DND-41 (cell line): ENCODE results near the gene IGSF6.

Source experiments
- ATAC-seq: fragments of 200-7000 bp; cut with Tn5 transposase; 3 replicates; pipeline ENCODE4 v1.9.1; 2021; ENCODE audit warnings: low read depth; ENCODE audit not compliant: insufficient read depth
- DNase-seq: peaks from one replicate; pipeline ENCODE4 v3.0.0-alpha.2; 2020
- H2AFZ ChIP-seq: 2 replicates; pipeline ENCODE4 v1.6.0; 2012; ENCODE audit warnings: low read depth, low read length
- H3K27ac ChIP-seq: 2 replicates; pipeline ENCODE4 v1.5.1; 2012; ENCODE audit warnings: low read length, inconsistent platforms
- H3K27me3 ChIP-seq: fragments of 200-600 bp; sonication (generic); 2 replicates; pipeline ENCODE4 v1.6.0; 2012; ENCODE audit warnings: low read length, mild to moderate bottlenecking, inconsistent platforms; ENCODE audit not compliant: insufficient read depth, poor library complexity
- H3K36me3 ChIP-seq: 2 replicates; pipeline ENCODE4 v1.5.1; 2012; ENCODE audit warnings: low read length, inconsistent platforms; ENCODE audit not compliant: insufficient read depth
- H3K4me1 ChIP-seq: 2 replicates; pipeline ENCODE4 v1.5.1; 2012; ENCODE audit warnings: mild to moderate bottlenecking, low read length; ENCODE audit not compliant: insufficient read depth
- H3K4me2 ChIP-seq: 2 replicates; pipeline ENCODE4 v1.6.0; 2012; ENCODE audit warnings: mild to moderate bottlenecking, moderate library complexity, low read length, inconsistent platforms; ENCODE audit not compliant: insufficient read depth
- H3K4me3 ChIP-seq, 2 experiments: fragments of 200-600 bp in 1 of 2; shearing (Covaris generic) in 1 of 2; 2 replicates each; pipeline ENCODE4 v1.5.1; 2012 to 2016; ENCODE audit warnings: inconsistent platforms in 2 of 2, low read length in 2 of 2, mild to moderate bottlenecking in 2 of 2, low read depth in 1 of 2, moderate library complexity in 1 of 2
- H3K79me2 ChIP-seq: 2 replicates; pipeline ENCODE4 v1.6.0; 2012; ENCODE audit warnings: low read length, inconsistent platforms; ENCODE audit not compliant: insufficient read depth
- H3K9ac ChIP-seq: 2 replicates; pipeline ENCODE4 v1.6.0; 2012; ENCODE audit warnings: low read depth, mild to moderate bottlenecking, inconsistent platforms, low read length, moderate library complexity
- H3K9me3 ChIP-seq: 2 replicates; pipeline ENCODE4 v1.5.1; 2012; ENCODE audit warnings: low read length, moderate library complexity, mild to moderate bottlenecking, inconsistent platforms; ENCODE audit not compliant: insufficient read depth, severe bottlenecking
- H4K20me1 ChIP-seq: 2 replicates; pipeline ENCODE4 v1.6.0; 2012; ENCODE audit warnings: low read length; ENCODE audit not compliant: insufficient read depth
- EZH2 ChIP-seq: IDR thresholded peaks from 3 replicates; pipeline ENCODE4 v1.6.1; 2012; ENCODE audit warnings: borderline replicate concordance, low read depth, mild to moderate bottlenecking, moderate library complexity, low read length, inconsistent platforms; ENCODE audit not compliant: severe bottlenecking
- TF ChIP-seq, protein P1 (sequence below): IDR thresholded peaks from 2 replicates; pipeline ENCODE4 v1.5.1; 2012; ENCODE audit warnings: borderline replicate concordance, low read length, moderate library complexity, mild to moderate bottlenecking; ENCODE audit not compliant: poor library complexity, severe bottlenecking; ENCODE audit errors: extremely low read depth

The IGSF6 gene

DNA sequence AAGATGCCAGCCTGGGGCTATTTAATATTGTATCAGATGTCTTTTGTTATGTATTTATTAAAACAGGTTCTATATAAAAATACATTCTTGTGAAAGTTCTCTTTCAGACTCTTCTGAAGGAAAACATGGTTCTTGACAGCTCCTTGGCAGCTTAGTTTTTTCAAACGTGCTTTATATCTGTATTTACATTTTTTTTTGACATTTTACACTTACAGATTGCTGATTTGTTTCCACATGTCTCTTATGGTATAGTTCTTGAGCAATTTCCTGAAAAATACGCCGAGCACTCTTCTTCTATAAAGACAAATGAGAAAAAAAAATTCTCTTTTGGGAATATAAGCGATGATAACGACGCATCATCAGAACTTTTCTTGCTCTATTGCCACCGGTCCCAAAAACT is 9.5 kb downstream of the IGSF6 start:
- H3K4me1 ChIP-seq, result peaks cover 40% of the 10 kb centered on the region
- peaks cover 14% of the 10 kb centered on the region; the same call in 1 of the 2 replicates for H3K36me3 ChIP-seq
- H3K4me3 ChIP-seq, result no peak overlapping the region
- no peak overlapping the region for H3K27ac ChIP-seq
- ATAC-seq (no peak), DNase-seq (no peak)
- H3K27me3 ChIP-seq, result no peaks in the 10 kb centered on the region
- H4K20me1 ChIP-seq, result no peaks in the 10 kb centered on the region; the same call in 1 of the 2 replicates
- no peaks in the 10 kb centered on the region for H3K9me3 ChIP-seq
- H2AFZ ChIP-seq, result no peak overlapping the region
- TF ChIP-seq, protein P1, sequence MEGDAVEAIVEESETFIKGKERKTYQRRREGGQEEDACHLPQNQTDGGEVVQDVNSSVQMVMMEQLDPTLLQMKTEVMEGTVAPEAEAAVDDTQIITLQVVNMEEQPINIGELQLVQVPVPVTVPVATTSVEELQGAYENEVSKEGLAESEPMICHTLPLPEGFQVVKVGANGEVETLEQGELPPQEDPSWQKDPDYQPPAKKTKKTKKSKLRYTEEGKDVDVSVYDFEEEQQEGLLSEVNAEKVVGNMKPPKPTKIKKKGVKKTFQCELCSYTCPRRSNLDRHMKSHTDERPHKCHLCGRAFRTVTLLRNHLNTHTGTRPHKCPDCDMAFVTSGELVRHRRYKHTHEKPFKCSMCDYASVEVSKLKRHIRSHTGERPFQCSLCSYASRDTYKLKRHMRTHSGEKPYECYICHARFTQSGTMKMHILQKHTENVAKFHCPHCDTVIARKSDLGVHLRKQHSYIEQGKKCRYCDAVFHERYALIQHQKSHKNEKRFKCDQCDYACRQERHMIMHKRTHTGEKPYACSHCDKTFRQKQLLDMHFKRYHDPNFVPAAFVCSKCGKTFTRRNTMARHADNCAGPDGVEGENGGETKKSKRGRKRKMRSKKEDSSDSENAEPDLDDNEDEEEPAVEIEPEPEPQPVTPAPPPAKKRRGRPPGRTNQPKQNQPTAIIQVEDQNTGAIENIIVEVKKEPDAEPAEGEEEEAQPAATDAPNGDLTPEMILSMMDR, result no peak
- TF ChIP-seq EZH2, result no peak
- peaks cover 50% of the 10 kb centered on the region for H3K79me2 ChIP-seq
- no peak overlapping the region for H3K9ac ChIP-seq
- no peak overlapping the region for H3K4me2 ChIP-seq

DNA sequence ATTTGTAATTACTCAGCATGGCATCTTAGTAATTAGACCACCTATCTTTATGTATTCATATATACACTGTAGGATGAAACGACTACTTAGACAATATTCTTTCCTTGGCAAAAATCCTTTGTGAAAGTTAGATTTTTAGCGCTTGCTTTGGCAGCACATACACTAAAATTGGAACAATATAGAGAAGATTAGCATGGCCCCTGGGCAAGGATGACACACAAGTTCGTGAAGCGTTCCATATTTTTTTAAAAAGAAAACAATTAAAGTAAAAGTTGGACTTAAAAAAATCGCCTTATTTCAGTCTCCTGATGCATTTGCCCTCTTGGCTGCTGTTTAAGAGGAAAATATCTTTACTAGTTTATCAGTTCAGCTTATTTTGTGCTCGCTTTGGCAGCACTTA is 10.5 kb downstream of the IGSF6 start:
- no peak for DNase-seq
- Histone ChIP-seq H3K27ac (no peak overlapping the region), H3K4me2 (no peak overlapping the region), H3K9ac (no peak overlapping the region), H3K36me3 (peaks cover 10% of the 10 kb centered on the region), H3K4me1 (peaks cover 31% of the 10 kb centered on the region), H2AFZ (no peak overlapping the region), H4K20me1 (no peaks in the 10 kb centered on the region; the same call in 1 of the 2 replicates), H3K79me2 (peaks cover 40% of the 10 kb centered on the region), H3K27me3 (no peaks in the 10 kb centered on the region), H3K9me3 (no peaks in the 10 kb centered on the region), H3K4me3 (no peak overlapping the region)
- no peak for ATAC-seq
- TF ChIP-seq EZH2, result no peak
- TF ChIP-seq, protein P1, result no peak

DNA sequence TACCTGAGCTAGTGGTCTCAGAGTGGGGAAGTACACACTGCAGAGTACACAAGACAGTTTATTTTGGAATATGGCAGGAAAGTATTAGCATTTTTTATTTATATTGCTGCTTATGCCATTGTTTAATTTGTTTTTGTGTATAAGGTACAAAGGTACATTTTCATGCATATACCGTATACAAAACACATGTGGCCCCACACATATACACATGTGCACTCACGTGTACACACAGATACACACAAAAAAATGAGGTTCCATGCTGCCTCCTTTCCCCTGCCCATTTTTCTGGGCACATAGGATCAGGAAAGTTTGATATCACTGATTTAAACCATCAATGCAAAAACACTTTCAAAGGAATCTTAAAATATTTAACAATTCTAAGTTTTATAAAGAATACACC is 12.9 kb downstream of the IGSF6 start:
- no peak overlapping the region for H2AFZ ChIP-seq
- no peak overlapping the region for H3K9ac ChIP-seq
- H3K4me2 ChIP-seq, result no peak overlapping the region
- peaks cover 22% of the 10 kb centered on the region for H3K79me2 ChIP-seq
- peaks cover 6% of the 10 kb centered on the region for H3K36me3 ChIP-seq
- no peaks in the 10 kb centered on the region for H3K9me3 ChIP-seq
- peaks cover 9% of the 10 kb centered on the region for H3K4me1 ChIP-seq
- no peak for ATAC-seq
- no peak overlapping the region for H3K27ac ChIP-seq
- TF ChIP-seq EZH2, result no peak
- TF ChIP-seq, protein P1, result no peak
- no peaks in the 10 kb centered on the region; the same call in 1 of the 2 replicates for H4K20me1 ChIP-seq
- no peak overlapping the region for H3K4me3 ChIP-seq
- no peak for DNase-seq
- H3K27me3 ChIP-seq, result no peaks in the 10 kb centered on the region
